Natural killer cell treated with Interleukin-12 subunit alpha and Interleukin-12 subunit beta and Interleukin-15 and Interleukin-18, amount 100 ng/mL, for 72 hours (primary cell): ENCODE results near the gene MED16. TPM values are rescaled to one million over a fixed set of nuclear protein-coding genes. Genes with fewer than 3 reads are reported as not detected.

Experiments
- ATAC-seq, 2 donors: fragments of 150-1000 bp; cut with Tn5 transposase in 1 of 2; sonication (Bioruptor Pico), chemical (Tn5 transposase) in 1 of 2; 2 replicates each; pipeline ENCODE4 v1.10.0; 2021
- DNase-seq: peaks from one replicate; pipeline ENCODE4 v3.0.0; 2022; ENCODE audit warnings: low spot score
- H3K27ac Mint-ChIP-seq, 2 donors: 1 replicate in 1 of 2; 2 replicates in 1 of 2; pipeline ENCODE4 v1.8.0; 2022; ENCODE audit warnings: mixed read lengths in 2 of 2, mild to moderate bottlenecking in 1 of 2, moderate library complexity in 1 of 2
- H3K27me3 Mint-ChIP-seq, 2 donors: 1 replicate in 1 of 2; 2 replicates in 1 of 2; pipeline ENCODE4 v1.8.0; 2022; ENCODE audit warnings: mixed read lengths in 2 of 2
- H3K36me3 Mint-ChIP-seq: one replicate; pipeline ENCODE4 v1.8.0; 2022; ENCODE audit warnings: mixed read lengths
- H3K4me1 Mint-ChIP-seq, 2 donors: 1 replicate in 1 of 2; 2 replicates in 1 of 2; pipeline ENCODE4 v1.8.0; 2022; ENCODE audit warnings: low read depth in 2 of 2, mixed read lengths in 2 of 2, mild to moderate bottlenecking in 1 of 2
- H3K4me3 Mint-ChIP-seq: one replicate; pipeline ENCODE4 v1.8.0; 2022; ENCODE audit warnings: mixed read lengths
- H3K9me3 Mint-ChIP-seq: 2 replicates; pipeline ENCODE4 v1.8.0; 2022; ENCODE audit warnings: mixed read lengths
- total RNA-seq, 2 donors: library from RNA; stranded (reverse); gene quantifications; one replicate each; pipeline ENCODE4 v1.2.3, GENCODE V29; 2022

MED16 gene
- 10 to 100 TPM; 46.4 to 79.6 TPM for total RNA-seq

- Mint-ChIP-seq H3K4me1 (peaks cover 12 to 14% of the 10 kb centered on the region in 2 donors), H3K36me3 (no peaks in the 10 kb centered on the region), H3K27ac (peak within 1 kb of the TSS; percentile 98 to 99), H3K9me3 (no peaks in the 10 kb centered on the region), H3K27me3 (no peaks in the 10 kb centered on the region), H3K4me3 (peak within 1 kb of the TSS; percentile 96)
- peak; percentile 96 to 97 for ATAC-seq
- DNase-seq: peak; percentile 90
These were observed at the start of gene MED16, which contains the start of gene RNU6-9 for GRCh38 chr19:892894-893689. TSS of gene MED16 (minus strand) at chr19:893187. CDS start at chr19:891131, 2,056 bp downstream. TSS of gene RNU6-9 (plus strand) at chr19:893484.

- H3K9me3 Mint-ChIP-seq: peaks cover 3% of the 10 kb centered on the region
- DNase-seq: no peak
- no peak overlapping the region for H3K27ac Mint-ChIP-seq
- peaks cover 0 to 2% of the 10 kb centered on the region in 2 donors for H3K27me3 Mint-ChIP-seq
- peaks cover 4% of the 10 kb centered on the region for H3K36me3 Mint-ChIP-seq
- H3K4me1 Mint-ChIP-seq: peaks cover 17 to 26% of the 10 kb centered on the region in 2 donors
- ATAC-seq: no peak
- no peak overlapping the region for H3K4me3 Mint-ChIP-seq
These were observed 49.2 kb upstream of the MED16 start for GRCh38 chr19:942133-942645.

- Mint-ChIP-seq H3K27me3 (peaks cover 0 to 2% of the 10 kb centered on the region in 2 donors), H3K27ac (peak overlapping the region; percentile 41 to 68), H3K36me3 (peaks cover 6% of the 10 kb centered on the region), H3K9me3 (peaks cover 3% of the 10 kb centered on the region), H3K4me3 (peak overlapping the region; percentile 76), H3K4me1 (peaks cover 21 to 30% of the 10 kb centered on the region in 2 donors)
- ATAC-seq: no peak
- no peak for DNase-seq
These were observed 48.5 kb upstream of the MED16 start for GRCh38 chr19:941292-942132.

- ATAC-seq (peak; percentile 80 to 82), DNase-seq (peak; percentile 74)
- peak overlapping the region; percentile 76 for H3K4me3 Mint-ChIP-seq
- H3K4me1 Mint-ChIP-seq: peaks cover 21 to 30% of the 10 kb centered on the region in 2 donors
- peaks cover 3% of the 10 kb centered on the region for H3K9me3 Mint-ChIP-seq
- H3K27ac Mint-ChIP-seq: peak overlapping the region; percentile 63 to 68
- peaks cover 0 to 2% of the 10 kb centered on the region in 2 donors for H3K27me3 Mint-ChIP-seq
- H3K36me3 Mint-ChIP-seq: peaks cover 6% of the 10 kb centered on the region
These were observed 47.8 kb upstream of the MED16 start for GRCh38 chr19:940591-941291.

GRCh38 chr19:939922-940321 is 46.9 kb upstream of the MED16 start:
- Mint-ChIP-seq H3K9me3 (peaks cover 3% of the 10 kb centered on the region), H3K36me3 (peaks cover 6% of the 10 kb centered on the region), H3K4me1 (peaks cover 21 to 30% of the 10 kb centered on the region in 2 donors), H3K27me3 (peaks cover 0 to 2% of the 10 kb centered on the region in 2 donors), H3K27ac (peak overlapping the region; percentile 59 to 63), H3K4me3 (peak overlapping the region; percentile 75)
- DNase-seq (no peak), ATAC-seq (no peak)

GRCh38 chr19:939439-939838 is 46.5 kb upstream of the MED16 start:
- Mint-ChIP-seq H3K27me3 (peaks cover 0 to 2% of the 10 kb centered on the region in 2 donors), H3K36me3 (peaks cover 6% of the 10 kb centered on the region), H3K4me1 (peaks cover 21 to 30% of the 10 kb centered on the region in 2 donors), H3K9me3 (peaks cover 3% of the 10 kb centered on the region), H3K4me3 (no peak overlapping the region), H3K27ac (peak overlapping the region in 1 of 2 donors; percentile 59)
- DNase-seq: no peak
- no peak for ATAC-seq

- Mint-ChIP-seq H3K36me3 (peaks cover 6% of the 10 kb centered on the region), H3K27me3 (peaks cover 0 to 2% of the 10 kb centered on the region in 2 donors), H3K4me3 (no peak overlapping the region), H3K9me3 (peaks cover 3% of the 10 kb centered on the region), H3K27ac (peak overlapping the region in 1 of 2 donors; percentile 66), H3K4me1 (peaks cover 21 to 30% of the 10 kb centered on the region in 2 donors)
- no peak for ATAC-seq
- DNase-seq: no peak
These were observed 45.4 kb upstream of the MED16 start for GRCh38 chr19:938233-938923.

- peaks cover 6% of the 10 kb centered on the region for H3K36me3 Mint-ChIP-seq
- peak overlapping the region; percentile 51 to 66 for H3K27ac Mint-ChIP-seq
- peaks cover 21 to 35% of the 10 kb centered on the region in 2 donors for H3K4me1 Mint-ChIP-seq
- DNase-seq (peak; percentile 86), ATAC-seq (peak; percentile 72 to 84)
- H3K9me3 Mint-ChIP-seq: peaks cover 3% of the 10 kb centered on the region
- H3K27me3 Mint-ChIP-seq: peaks cover 0 to 2% of the 10 kb centered on the region in 2 donors
- H3K4me3 Mint-ChIP-seq: peak overlapping the region; percentile 56
These were observed 44.3 kb upstream of the MED16 start for GRCh38 chr19:937259-937694.

- Mint-ChIP-seq H3K27ac (no peak overlapping the region), H3K36me3 (peaks cover 6% of the 10 kb centered on the region), H3K27me3 (peaks cover 0 to 2% of the 10 kb centered on the region in 2 donors), H3K4me1 (peaks cover 14 to 29% of the 10 kb centered on the region in 2 donors), H3K4me3 (no peak overlapping the region), H3K9me3 (peaks cover 3% of the 10 kb centered on the region)
- no peak for ATAC-seq
- no peak for DNase-seq
These were observed 43.2 kb upstream of the MED16 start for GRCh38 chr19:936175-936546.

- Mint-ChIP-seq H3K4me1 (peaks cover 9 to 24% of the 10 kb centered on the region in 2 donors), H3K36me3 (peaks cover 6% of the 10 kb centered on the region), H3K27ac (no peak overlapping the region), H3K4me3 (no peak overlapping the region), H3K27me3 (peaks cover 0 to 2% of the 10 kb centered on the region in 2 donors), H3K9me3 (peaks cover 3% of the 10 kb centered on the region)
- no peak for DNase-seq
- ATAC-seq: no peak
These were observed 42.0 kb upstream of the MED16 start for GRCh38 chr19:934865-935479.

GRCh38 chr19:934197-934840 is 41.3 kb upstream of the MED16 start:
- Mint-ChIP-seq H3K36me3 (peaks cover 6% of the 10 kb centered on the region), H3K27me3 (peaks cover 0 to 2% of the 10 kb centered on the region in 2 donors), H3K27ac (no peak overlapping the region), H3K4me1 (peaks cover 8 to 17% of the 10 kb centered on the region in 2 donors), H3K9me3 (peaks cover 3% of the 10 kb centered on the region), H3K4me3 (no peak overlapping the region)
- DNase-seq: no peak
- no peak for ATAC-seq

- Mint-ChIP-seq H3K9me3 (peaks cover 3% of the 10 kb centered on the region), H3K36me3 (peaks cover 6% of the 10 kb centered on the region), H3K4me3 (no peak overlapping the region), H3K27me3 (peaks cover 0 to 2% of the 10 kb centered on the region in 2 donors), H3K27ac (no peak overlapping the region), H3K4me1 (peaks cover 8 to 16% of the 10 kb centered on the region in 2 donors)
- DNase-seq (no peak), ATAC-seq (no peak)
These were observed 40.5 kb upstream of the MED16 start for GRCh38 chr19:933553-933882.
